GM12874 (cell line): ENCODE measurements around the gene ZDHHC18.

Experiments
- TF ChIP-seq, protein P1 (sequence below): IDR thresholded peaks from 2 replicates; pipeline ENCODE4 v1.5.1; 2011; ENCODE audit warnings: low read depth, mild to moderate bottlenecking, control low read depth, low read length, moderate library complexity; ENCODE audit not compliant: insufficient read depth

The ZDHHC18 gene

DNA sequence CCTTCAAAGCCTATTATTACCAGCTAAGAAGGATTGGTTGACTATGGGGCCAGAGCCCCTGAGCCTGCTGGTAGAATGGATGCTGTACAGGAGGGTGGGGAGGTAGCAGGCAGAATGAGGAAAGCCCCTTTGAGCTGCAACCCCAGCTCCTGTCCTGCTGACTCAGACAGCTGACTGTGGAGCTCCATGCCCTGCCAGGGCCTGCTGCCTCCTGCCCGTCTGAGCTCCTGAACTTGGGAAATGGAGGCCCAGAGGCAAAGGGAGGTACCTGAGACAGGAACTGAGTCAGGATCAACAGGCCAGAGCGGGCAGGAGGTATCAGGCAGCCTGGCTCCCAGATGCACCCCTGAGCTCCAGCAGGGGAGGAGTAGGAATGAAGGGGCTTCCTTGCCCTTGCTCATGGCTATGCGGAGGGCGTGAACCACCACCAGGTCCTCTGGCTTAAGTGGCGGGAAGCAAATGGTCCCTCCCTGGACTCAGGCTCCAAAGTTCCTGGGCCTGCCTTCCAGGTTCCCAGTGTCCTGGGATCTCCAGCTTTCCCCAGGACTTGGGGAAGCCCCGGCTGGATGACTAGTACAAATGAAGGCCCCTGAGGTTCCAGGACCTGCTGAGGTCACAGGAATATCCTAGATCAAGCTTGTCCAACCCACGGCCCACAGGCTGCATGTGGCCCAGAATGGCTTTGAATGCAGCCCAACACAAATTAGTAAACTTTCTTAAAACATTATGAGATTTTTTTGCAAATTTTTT, 32.6 kb downstream of the ZDHHC18 start:
- TF ChIP-seq, protein P1, sequence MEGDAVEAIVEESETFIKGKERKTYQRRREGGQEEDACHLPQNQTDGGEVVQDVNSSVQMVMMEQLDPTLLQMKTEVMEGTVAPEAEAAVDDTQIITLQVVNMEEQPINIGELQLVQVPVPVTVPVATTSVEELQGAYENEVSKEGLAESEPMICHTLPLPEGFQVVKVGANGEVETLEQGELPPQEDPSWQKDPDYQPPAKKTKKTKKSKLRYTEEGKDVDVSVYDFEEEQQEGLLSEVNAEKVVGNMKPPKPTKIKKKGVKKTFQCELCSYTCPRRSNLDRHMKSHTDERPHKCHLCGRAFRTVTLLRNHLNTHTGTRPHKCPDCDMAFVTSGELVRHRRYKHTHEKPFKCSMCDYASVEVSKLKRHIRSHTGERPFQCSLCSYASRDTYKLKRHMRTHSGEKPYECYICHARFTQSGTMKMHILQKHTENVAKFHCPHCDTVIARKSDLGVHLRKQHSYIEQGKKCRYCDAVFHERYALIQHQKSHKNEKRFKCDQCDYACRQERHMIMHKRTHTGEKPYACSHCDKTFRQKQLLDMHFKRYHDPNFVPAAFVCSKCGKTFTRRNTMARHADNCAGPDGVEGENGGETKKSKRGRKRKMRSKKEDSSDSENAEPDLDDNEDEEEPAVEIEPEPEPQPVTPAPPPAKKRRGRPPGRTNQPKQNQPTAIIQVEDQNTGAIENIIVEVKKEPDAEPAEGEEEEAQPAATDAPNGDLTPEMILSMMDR, result no peak

DNA sequence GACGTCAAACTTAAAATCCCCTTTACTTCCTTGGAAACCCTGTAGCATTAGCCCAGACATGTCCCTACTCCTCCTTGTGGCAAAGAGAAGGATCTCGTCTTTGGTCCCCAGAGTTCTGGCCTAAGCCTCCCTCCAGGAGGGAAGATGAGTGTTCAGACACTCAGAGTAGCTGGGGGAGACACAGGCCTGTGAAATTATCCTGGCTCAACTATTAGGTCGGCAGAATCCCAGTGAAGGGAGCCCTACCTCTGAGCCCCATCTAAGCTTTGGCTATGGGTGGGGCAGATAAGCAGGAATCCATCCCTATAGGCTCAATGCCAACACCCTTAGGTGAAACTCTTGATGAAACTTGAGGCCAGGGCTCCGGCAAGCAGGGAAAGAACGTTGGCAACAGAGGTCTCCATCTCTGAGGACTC, 34.8 kb downstream of the ZDHHC18 start:
- TF ChIP-seq, protein P1, result no peak

DNA sequence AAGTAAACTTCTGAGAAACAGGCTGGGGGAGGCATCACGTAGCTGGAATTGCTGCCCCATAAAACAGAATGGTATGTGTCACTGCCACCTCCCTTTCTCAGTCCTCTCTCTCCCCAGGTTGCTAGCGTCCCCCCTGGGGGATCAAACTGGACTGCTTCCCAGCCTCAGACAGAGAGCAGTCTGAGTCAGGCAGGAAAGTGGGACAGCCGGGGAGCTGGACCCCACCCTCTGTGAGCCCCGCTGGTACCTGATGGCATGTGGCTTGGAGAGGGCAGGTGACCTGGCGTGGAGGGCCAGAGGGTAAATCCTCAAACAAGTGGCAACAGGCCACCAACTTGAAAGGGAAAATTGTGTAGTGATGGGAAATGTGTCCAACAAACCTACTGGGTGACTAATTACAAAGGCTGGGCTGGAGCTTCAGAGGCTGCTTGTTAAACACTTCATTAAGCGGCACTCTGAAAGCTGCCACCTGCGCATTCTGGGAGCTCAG, 35.4 kb downstream of the ZDHHC18 start:
- TF ChIP-seq, protein P1, result no peak

DNA sequence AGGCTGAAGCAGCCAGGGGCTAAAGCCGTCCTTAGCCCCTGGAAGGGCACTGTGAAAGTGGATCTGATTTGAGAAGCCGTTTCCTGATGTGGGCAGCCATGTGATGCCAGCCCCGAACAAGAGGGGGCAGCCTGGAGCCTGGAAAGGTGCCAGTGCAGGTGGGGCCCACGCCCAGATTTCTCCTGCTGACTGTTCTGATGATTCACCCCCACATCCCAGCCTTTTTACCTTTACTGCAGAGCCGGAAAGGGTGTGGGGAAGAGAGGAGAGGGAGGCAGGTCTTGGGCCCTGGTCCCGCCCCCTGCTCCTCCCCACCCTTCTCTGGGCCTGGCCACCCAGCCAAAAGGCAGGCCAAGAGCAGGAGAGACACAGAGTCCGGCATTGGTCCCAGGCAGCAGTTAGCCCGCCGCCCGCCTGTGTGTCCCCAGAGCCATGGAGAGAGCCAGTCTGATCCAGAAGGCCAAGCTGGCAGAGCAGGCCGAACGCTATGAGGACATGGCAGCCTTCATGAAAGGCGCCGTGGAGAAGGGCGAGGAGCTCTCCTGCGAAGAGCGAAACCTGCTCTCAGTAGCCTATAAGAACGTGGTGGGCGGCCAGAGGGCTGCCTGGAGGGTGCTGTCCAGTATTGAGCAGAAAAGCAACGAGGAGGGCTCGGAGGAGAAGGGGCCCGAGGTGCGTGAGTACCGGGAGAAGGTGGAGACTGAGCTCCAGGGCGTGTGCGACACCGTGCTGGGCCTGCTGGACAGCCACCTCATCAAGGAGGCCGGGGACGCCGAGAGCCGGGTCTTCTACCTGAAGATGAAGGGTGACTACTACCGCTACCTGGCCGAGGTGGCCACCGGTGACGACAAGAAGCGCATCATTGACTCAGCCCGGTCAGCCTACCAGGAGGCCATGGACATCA, 36.5 kb downstream of the ZDHHC18 start, which contains the start of gene SFN:
Gene SFN (plus strand): TSS at position 369 of the 904 bp plus-strand sequence. CDS start 64 bp downstream, at position 433.
- TF ChIP-seq, protein P1, result peak; percentile 86

DNA sequence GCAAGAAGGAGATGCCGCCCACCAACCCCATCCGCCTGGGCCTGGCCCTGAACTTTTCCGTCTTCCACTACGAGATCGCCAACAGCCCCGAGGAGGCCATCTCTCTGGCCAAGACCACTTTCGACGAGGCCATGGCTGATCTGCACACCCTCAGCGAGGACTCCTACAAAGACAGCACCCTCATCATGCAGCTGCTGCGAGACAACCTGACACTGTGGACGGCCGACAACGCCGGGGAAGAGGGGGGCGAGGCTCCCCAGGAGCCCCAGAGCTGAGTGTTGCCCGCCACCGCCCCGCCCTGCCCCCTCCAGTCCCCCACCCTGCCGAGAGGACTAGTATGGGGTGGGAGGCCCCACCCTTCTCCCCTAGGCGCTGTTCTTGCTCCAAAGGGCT, 37.2 kb downstream of the ZDHHC18 start:
- TF ChIP-seq, protein P1, result no peak

DNA sequence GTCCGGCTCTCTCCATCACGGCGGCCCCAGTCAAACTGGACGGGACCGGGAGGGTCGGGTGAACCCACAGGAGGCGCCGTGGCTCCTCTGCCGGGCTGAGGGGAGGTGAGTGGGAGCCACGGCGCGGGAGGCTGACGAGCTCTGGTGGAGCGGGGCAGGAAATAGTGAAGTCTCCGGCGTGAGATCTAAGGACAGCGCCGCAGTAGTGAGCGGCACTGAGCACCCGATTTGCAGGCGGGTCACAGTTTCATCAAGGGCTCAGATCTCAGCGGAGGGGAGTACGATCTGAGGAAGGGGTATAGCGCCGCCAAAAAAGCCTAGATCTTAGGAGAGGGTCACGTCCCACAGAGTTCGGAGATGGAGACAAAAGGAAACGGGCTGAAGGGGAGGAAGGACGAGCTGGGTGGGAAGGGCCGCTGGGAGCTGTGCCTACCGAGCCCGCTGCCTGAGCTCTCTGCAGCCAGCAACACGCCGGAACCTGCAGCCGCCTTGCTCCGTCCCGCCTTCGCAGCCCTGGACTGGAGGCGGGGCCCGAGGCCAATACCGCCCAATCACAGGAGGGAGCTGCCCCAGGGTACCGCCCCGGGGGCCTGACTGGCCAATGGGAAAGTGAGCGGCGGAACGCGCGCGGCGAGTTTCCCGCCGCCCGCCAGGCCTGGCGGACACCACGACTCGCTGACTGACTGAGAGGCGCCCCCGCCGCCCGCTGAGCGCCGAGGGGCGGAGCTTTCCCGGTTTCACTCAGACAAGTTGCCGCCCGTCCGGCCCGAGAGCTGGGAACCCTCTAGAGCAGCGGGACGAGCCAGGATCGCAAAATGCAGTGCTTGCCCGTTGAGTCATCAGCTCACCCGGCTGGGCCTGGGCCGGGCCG, 38.4 kb downstream of the ZDHHC18 start:
- TF ChIP-seq, protein P1, result no peak
